NCI-H460 (cell line): ENCODE measurements around the gene TPRG1L. TPM values are rescaled to one million over a fixed set of nuclear protein-coding genes. Genes with fewer than 3 reads are reported as not detected.

ENCODE experiments used
- DNase-seq: peaks from one replicate; pipeline ENCODE4 v3.0.0-alpha.2; 2016; ENCODE audit warnings: low read depth; ENCODE audit errors: extremely low read depth
- total RNA-seq: library from RNA; depleted of rRNA; stranded (reverse); fragments of >200 nt; shearing (Covaris generic); gene quantifications from 2 replicates; pipeline ENCODE4 v1.2.3, GENCODE V29; 2014; rRNA removed

The TPRG1L gene
- total RNA-seq, 1 experiment from 2014 or later = 7.0 TPM

DNA sequence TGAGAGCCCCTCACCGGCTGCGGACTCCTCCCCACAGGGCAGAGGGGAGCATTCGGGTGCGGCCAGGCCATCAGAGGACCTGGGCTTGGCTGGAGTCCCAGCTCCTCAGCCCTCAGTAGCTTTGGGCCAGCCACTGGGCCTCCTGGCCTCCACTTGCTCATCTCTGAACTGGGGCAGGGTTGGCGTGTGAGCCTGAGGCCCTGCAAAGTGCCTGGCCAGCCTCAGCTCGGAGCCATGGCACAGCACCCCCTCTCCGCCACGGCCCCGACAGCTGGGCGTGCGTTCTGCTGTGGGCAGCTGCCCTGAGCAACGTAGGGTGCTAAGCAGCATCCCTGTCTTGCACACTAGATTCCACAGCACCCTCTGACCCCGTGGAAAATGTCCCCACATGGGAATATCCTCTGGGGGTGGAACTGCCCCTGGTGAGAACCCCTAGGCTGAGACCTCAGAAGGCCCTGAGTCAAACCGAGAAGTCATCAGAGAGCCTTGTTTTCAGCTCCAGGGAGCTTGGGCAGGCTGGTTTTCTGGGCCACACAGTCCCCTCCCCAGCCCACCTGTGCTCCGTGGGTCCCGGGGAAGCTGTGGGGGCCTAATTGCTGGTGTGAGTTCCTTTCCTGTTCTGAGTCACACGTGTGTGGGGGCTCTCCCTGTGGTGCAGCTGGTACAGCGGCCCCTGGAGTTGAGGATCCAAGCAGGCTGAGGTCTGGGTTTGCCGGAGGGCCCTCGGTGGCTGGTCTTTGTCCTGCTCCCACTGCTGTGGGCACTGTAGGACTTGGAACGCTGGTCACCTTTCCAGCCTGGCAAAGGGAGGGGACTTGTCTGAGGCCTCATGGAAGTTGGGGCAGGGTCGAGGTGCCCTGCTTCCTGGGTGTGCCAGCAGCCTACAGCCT is 52.0 kb downstream of the TPRG1L start:
- no peak for DNase-seq

GRCh38 chr1:3677484-3677883 is 52.7 kb downstream of the TPRG1L start:
- DNase-seq = no peak

DNA sequence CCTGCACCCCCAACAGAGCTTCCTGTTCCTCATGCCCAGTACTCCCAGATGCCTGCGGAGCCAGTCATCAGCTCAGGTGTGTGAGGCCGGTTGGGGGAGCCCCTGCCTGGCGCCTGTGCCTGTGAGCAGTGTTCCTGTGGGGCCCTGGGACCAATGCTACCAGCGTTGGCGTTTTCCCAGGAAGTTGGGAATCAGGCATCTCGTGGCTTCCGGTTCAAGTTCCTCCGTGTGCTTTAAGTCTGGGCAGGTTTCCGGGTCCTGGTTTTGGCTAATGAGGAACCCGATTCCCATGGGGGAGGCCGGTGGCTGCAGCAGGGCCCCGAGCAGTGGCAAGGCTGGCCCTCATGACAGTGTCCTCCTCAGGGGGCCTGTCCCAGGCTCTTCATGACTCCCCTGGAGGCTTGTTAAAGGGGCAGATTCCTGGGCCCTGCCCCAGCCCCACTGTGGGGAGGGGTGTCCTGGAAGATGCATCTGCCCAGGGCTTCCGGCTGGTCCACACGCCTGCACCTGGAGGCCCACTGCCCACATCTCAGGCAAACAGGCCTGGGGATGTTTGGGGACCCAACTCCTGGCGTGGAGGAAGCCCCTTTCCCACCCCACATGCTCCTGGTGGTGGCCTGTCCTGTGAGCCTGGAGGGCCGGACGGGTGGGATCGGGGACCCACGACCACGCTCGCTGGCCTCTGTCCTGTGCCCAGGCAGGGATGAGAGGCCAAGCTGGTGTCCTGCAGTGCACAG is 53.7 kb downstream of the TPRG1L start:
- no peak for DNase-seq

GRCh38 chr1:3679098-3679555 is 54.3 kb downstream of the TPRG1L start:
- DNase-seq = no peak

Other genes with a start within 250 kb of the TPRG1L start
- gene ARHGEF16, start 170.3 kb upstream of the TPRG1L start, total RNA-seq = 5.5 and 6.7 TPM in 2 replicates
- 5.7 and 6.2 TPM in 2 replicates for gene MEGF6, start 13.5 kb upstream of the TPRG1L start, total RNA-seq
- 10.9 and 18.2 TPM in 2 replicates for gene WRAP73, start 25.1 kb downstream of the TPRG1L start, total RNA-seq
- gene TP73, start 27.5 kb downstream of the TPRG1L start, total RNA-seq = 0.07 and 0.17 TPM in 2 replicates
- not detected in 2 replicates for gene CCDC27, start 127.4 kb downstream of the TPRG1L start, total RNA-seq
- gene SMIM1, start 147.7 kb downstream of the TPRG1L start, total RNA-seq = not detected in 2 replicates
- gene LRRC47, start 171.5 kb downstream of the TPRG1L start, total RNA-seq = 19.3 and 24.6 TPM in 2 replicates
- 7.8 and 18.5 TPM in 2 replicates for gene CEP104, start 232.2 kb downstream of the TPRG1L start, total RNA-seq
- gene DFFB, start 232.5 kb downstream of the TPRG1L start, total RNA-seq = 5.8 and 7.9 TPM in 2 replicates